SJCRH30 (cell line): ENCODE data around the gene SCGB1D4. TPM values are rescaled to one million over a fixed set of nuclear protein-coding genes. Genes with fewer than 3 reads are reported as not detected.

Source experiments
- DNase-seq, 2 experiments: peaks; one replicate each; pipeline ENCODE4 v3.0.0-alpha.2; 2015 to 2020
- H3K27ac ChIP-seq: fragments of 250-450 bp; sonication (Bioruptor Pico); 2 replicates; pipeline ENCODE4 v1.5.1; 2020; ENCODE audit warnings: mild to moderate bottlenecking, moderate library complexity
- H3K27me3 ChIP-seq: fragments of 250-450 bp; sonication (Bioruptor Pico); 2 replicates; pipeline ENCODE4 v1.5.1; 2020; ENCODE audit warnings: mild to moderate bottlenecking, moderate library complexity
- H3K36me3 ChIP-seq: fragments of 250-450 bp; sonication (Bioruptor Pico); 2 replicates; pipeline ENCODE4 v1.5.1; 2020; ENCODE audit warnings: mild to moderate bottlenecking, moderate library complexity
- H3K4me1 ChIP-seq: fragments of 250-450 bp; sonication (Bioruptor Pico); 2 replicates; pipeline ENCODE4 v1.5.1; 2020; ENCODE audit warnings: mild to moderate bottlenecking, moderate library complexity
- H3K4me3 ChIP-seq: fragments of 250-450 bp; sonication (Bioruptor Pico); 2 replicates; pipeline ENCODE4 v1.5.1; 2020; ENCODE audit warnings: mild to moderate bottlenecking, moderate library complexity
- H3K9me3 ChIP-seq: fragments of 250-450 bp; sonication (Bioruptor Pico); replicated peaks from 2 replicates; pipeline ENCODE4 v1.5.1; 2020; ENCODE audit warnings: mild to moderate bottlenecking, moderate library complexity
- total RNA-seq: library from RNA; depleted of rRNA; stranded (reverse); fragments of >200 nt; shearing (Covaris generic); gene quantifications from 2 replicates; pipeline ENCODE4 v1.2.3, GENCODE V29; 2014; rRNA removed

Gene SCGB1D4
- total RNA-seq, 1 experiment from 2014 or later = not detected

- Histone ChIP-seq H3K9me3 (no peaks in the 10 kb centered on the region), H3K4me3 (no peak overlapping the region), H3K27me3 (no peaks in the 10 kb centered on the region), H3K4me1 (no peaks in the 10 kb centered on the region), H3K36me3 (no peaks in the 10 kb centered on the region), H3K27ac (no peak overlapping the region)
- DNase-seq = no peak
Measured at GRCh38 chr11:62260261-62260953, 38.5 kb downstream of the SCGB1D4 start.

DNA sequence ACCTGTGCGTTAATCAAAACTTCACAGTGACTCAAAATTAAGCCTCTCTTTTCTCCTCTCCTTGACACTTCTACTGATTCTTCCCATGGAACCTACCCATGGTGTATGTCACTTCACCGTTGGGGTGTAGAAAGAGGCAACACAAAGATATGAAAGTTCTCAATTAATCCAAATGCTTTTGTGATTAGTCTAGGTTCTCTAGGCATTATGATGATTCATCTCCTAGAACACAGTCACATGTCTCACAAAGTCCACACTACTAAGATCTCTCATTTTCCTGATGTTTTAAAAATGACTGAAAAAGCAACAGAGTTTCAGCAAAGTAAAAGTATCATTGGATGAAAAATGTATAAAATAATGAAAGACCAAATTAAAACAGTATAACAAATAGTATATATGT, 42.6 kb downstream of the SCGB1D4 start:
- Histone ChIP-seq H3K9me3 (no peaks in the 10 kb centered on the region), H3K4me3 (no peak overlapping the region), H3K36me3 (no peaks in the 10 kb centered on the region), H3K27me3 (no peaks in the 10 kb centered on the region), H3K4me1 (no peaks in the 10 kb centered on the region), H3K27ac (no peak overlapping the region)
- DNase-seq = no peak

DNA sequence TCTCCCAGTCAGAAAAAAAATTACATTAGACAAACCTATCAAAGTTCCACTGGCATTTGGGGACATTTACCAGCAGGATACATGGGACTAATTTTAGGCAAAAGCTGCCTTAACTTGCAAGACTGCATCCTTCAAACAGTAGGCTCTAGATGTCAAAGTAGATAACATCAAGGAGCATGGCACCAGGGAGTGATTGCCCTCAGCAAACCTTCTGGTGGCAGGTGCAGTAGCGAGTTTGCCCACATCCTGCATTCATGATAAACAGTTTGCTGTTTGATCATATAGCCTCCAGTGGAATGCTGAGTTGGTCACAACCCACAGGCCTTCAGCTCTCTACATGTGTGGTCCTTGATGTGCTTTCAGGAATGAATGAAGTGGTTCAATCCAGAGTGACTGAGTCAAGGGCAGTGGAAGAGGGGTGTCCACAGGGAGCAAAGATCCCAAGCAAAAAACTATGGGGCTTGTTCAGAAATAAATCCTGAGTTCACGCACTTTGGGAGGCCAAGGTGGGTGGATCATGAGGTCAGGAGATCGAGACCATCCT, 44.8 kb downstream of the SCGB1D4 start:
- no peak for DNase-seq
- no peaks in the 10 kb centered on the region for H3K9me3 ChIP-seq
- H3K36me3 ChIP-seq = no peaks in the 10 kb centered on the region
- no peak overlapping the region for H3K27ac ChIP-seq
- H3K4me1 ChIP-seq = no peaks in the 10 kb centered on the region
- no peaks in the 10 kb centered on the region for H3K27me3 ChIP-seq
- H3K4me3 ChIP-seq = no peak overlapping the region

GRCh38 chr11:62251698-62252097, 47.2 kb downstream of the SCGB1D4 start:
- Histone ChIP-seq H3K9me3 (no peaks in the 10 kb centered on the region), H3K27ac (no peak overlapping the region), H3K27me3 (no peaks in the 10 kb centered on the region), H3K4me3 (no peak overlapping the region), H3K4me1 (no peaks in the 10 kb centered on the region), H3K36me3 (no peaks in the 10 kb centered on the region)
- no peak for DNase-seq

Other genes with a start within 250 kb of the SCGB1D4 start
- 111 and 118 TPM in 2 replicates for gene INCENP, start 175.1 kb downstream of the SCGB1D4 start, total RNA-seq
- not detected in 2 replicates for gene SCGB1D1, start 108.9 kb downstream of the SCGB1D4 start, total RNA-seq
- not detected in 2 replicates for gene SCGB2A1, start 90.4 kb downstream of the SCGB1D4 start, total RNA-seq
- gene SCGB1D2, start 56.8 kb downstream of the SCGB1D4 start, total RNA-seq = not detected in 2 replicates
- gene SCGB2A2, start 28.9 kb downstream of the SCGB1D4 start, total RNA-seq = not detected in 2 replicates
- 17.4 and 22.6 TPM in 2 replicates for gene ASRGL1, start 38.4 kb upstream of the SCGB1D4 start, total RNA-seq
- gene SCGB1A1, start 120.0 kb upstream of the SCGB1D4 start, total RNA-seq = not detected in 2 replicates
- 10.3 and 10.9 TPM in 2 replicates for gene AHNAK, start 247.7 kb upstream of the SCGB1D4 start, total RNA-seq